ENCODE measurements around the gene SMPD3. TPM values are rescaled to one million over a fixed set of nuclear protein-coding genes. Genes with fewer than 3 reads are reported as not detected.

The SMPD3 gene
- total and polyA plus RNA-seq, 2 of the 8 experiments (the other 6 are each of a cell fraction or from before 2014, with no cell fraction given), result 0.39 to 1.3 TPM

DNA sequence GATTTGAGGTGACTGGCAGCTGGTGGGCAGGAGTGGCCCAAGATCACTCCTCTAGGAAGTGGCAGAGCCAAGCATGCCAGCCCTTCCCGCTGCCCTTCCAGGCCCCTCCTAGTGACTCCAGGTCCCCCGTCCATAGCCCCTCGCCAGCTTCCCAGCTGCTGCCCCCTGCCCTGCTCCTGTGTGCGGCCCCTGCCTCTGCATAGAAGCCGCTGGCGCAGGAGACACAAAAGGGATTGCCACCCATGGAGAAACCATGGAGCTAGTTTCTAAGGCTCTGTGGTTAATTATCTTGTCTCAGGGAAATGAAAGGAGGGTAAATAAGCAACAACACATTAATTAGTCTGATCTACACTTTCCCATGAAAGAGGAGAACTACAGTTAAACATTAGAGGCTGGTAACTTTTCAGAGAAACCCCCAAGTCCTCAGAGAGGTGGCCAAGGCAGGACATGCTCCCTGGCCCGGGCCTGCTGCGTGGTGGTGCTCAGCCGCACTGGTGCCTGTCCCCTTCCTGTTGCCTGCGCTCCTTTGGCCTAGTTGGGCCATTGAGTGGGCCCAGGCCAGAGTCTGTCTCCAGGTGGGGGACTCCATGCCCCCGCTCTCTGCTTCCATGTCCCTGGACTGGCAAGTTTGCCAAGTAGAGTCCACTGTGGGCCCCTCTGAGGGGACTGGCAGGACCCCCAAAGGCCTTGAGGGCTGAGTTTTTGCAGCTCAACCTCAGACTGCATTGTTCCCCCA lies 72.3 kb downstream of the SMPD3 start (continued):
- TF ChIP-seq, protein P1, sequence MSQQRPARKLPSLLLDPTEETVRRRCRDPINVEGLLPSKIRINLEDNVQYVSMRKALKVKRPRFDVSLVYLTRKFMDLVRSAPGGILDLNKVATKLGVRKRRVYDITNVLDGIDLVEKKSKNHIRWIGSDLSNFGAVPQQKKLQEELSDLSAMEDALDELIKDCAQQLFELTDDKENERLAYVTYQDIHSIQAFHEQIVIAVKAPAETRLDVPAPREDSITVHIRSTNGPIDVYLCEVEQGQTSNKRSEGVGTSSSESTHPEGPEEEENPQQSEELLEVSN (IDR thresholded peaks at IDR 0.05), result no peak
- no peak for TF ChIP-seq RNF2 (IDR thresholded peaks at IDR 0.05; ENCODE audit: borderline replicate concordance, low read depth, low read length, missing control alignments, poor library complexity, severe bottlenecking)
- TF ChIP-seq RBBP5 (IDR thresholded peaks at IDR 0.05; ENCODE audit: borderline replicate concordance, low read depth, low read length), result no peak
- no peak for TF ChIP-seq BACH1 (IDR thresholded peaks at IDR 0.05; ENCODE audit: low read length)
- no peak for TF ChIP-seq SIN3A (conservative IDR thresholded peaks at IDR 0.05 in 1 of 2, IDR thresholded peaks at IDR 0.05 in 1 of 2; ENCODE audit: low read depth in 1 of 2, low read length in 2 of 2)
- no peak for TF ChIP-seq CBX8 (IDR thresholded peaks at IDR 0.05; ENCODE audit: borderline replicate concordance, low read depth, low read length)
- no peak for TF ChIP-seq RAD21 (IDR thresholded peaks at IDR 0.05 in 1 of 2, conservative IDR thresholded peaks at IDR 0.05 in 1 of 2; ENCODE audit: low read depth in 2 of 2, low read length in 2 of 2)
